Neuronal stem cell (in vitro differentiated cells): Measurements from ENCODE around the gene ACTL6B.
"Not testable (repeated sequence)": the region's sequence is repeated elsewhere in the genome, so short reads cannot be mapped to it uniquely, and the experiment has no call there.

Experiments used
- DNase-seq: peaks from one replicate; pipeline ENCODE4 v3.0.0-alpha.2; 2013; ENCODE audit warnings: low spot score
- H2AFZ ChIP-seq: one replicate; pipeline ENCODE4 v1.6.1; 2013; ENCODE audit warnings: mild to moderate bottlenecking, low read length, inconsistent platforms
- H2AK5ac ChIP-seq: 2 replicates; pipeline ENCODE4 v1.6.1; 2013; ENCODE audit warnings: low read depth, mild to moderate bottlenecking, inconsistent platforms, low read length, moderate library complexity, mixed read lengths
- H2BK120ac ChIP-seq: 2 replicates; pipeline ENCODE4 v1.6.1; 2013; ENCODE audit warnings: low read depth, mild to moderate bottlenecking, inconsistent platforms, low read length, moderate library complexity, mixed read lengths
- H2BK12ac ChIP-seq: one replicate; pipeline ENCODE4 v1.6.1; 2013; ENCODE audit warnings: low read length, inconsistent platforms
- H2BK15ac ChIP-seq: 2 replicates; pipeline ENCODE4 v1.6.1; 2013; ENCODE audit warnings: mild to moderate bottlenecking, low read length, inconsistent platforms, mixed read lengths
- H2BK5ac ChIP-seq: one replicate; pipeline ENCODE4 v1.6.1; 2013; ENCODE audit warnings: inconsistent platforms, mild to moderate bottlenecking, low read length, moderate library complexity
- H3K14ac ChIP-seq: one replicate; pipeline ENCODE4 v1.6.1; 2013; ENCODE audit warnings: low read length, inconsistent platforms
- H3K18ac ChIP-seq: 2 replicates; pipeline ENCODE4 v1.6.1; 2013; ENCODE audit warnings: low read length, inconsistent platforms
- H3K23ac ChIP-seq: 2 replicates; pipeline ENCODE4 v1.6.1; 2013; ENCODE audit warnings: low read depth, mild to moderate bottlenecking, mixed read lengths, low read length, inconsistent platforms; ENCODE audit not compliant: poor library complexity
- H3K27ac ChIP-seq: replicated peaks from 3 replicates; pipeline ENCODE4 v1.5.1; 2013; ENCODE audit warnings: low read length, inconsistent platforms
- H3K27me3 ChIP-seq, 3 experiments: 2 replicates each; pipeline ENCODE4 v1.6.1; 2013; ENCODE audit warnings: low read length in 3 of 3, mild to moderate bottlenecking in 2 of 3, inconsistent platforms in 1 of 3, low read depth in 1 of 3, mixed read lengths in 1 of 3, moderate library complexity in 1 of 3; ENCODE audit not compliant: control insufficient read depth in 3 of 3, insufficient read depth in 3 of 3
- H3K36me3 ChIP-seq, 2 donors: replicated peaks in 1 of 2; 2 replicates each; pipeline ENCODE4 v1.6.1; 2013; ENCODE audit warnings: low read length in 2 of 2; ENCODE audit not compliant: control insufficient read depth in 2 of 2, insufficient read depth in 2 of 2
- H3K4ac ChIP-seq: 2 replicates; pipeline ENCODE4 v1.6.1; 2013; ENCODE audit warnings: inconsistent platforms, mild to moderate bottlenecking, low read length, moderate library complexity
- H3K4me1 ChIP-seq, 2 donors: 1 replicate in 1 of 2; 2 replicates in 1 of 2; pipeline ENCODE4 v1.6.1; 2013; ENCODE audit warnings: low read length in 2 of 2, low read depth in 1 of 2; ENCODE audit not compliant: control insufficient read depth in 2 of 2, insufficient read depth in 1 of 2
- H3K4me2 ChIP-seq: one replicate; pipeline ENCODE4 v1.6.1; 2013; ENCODE audit warnings: mild to moderate bottlenecking, low read length, inconsistent platforms; ENCODE audit not compliant: insufficient read depth, poor library complexity, severe bottlenecking
- H3K4me3 ChIP-seq, 2 donors: 2 replicates each; pipeline ENCODE4 v1.5.1; 2013; ENCODE audit warnings: low read length in 2 of 2, mild to moderate bottlenecking in 2 of 2, inconsistent platforms in 1 of 2, moderate library complexity in 1 of 2
- H3K79me1 ChIP-seq: one replicate; pipeline ENCODE4 v1.6.1; 2013; ENCODE audit warnings: low read depth, mild to moderate bottlenecking, inconsistent platforms, low read length, moderate library complexity
- H3K9ac ChIP-seq: one replicate; pipeline ENCODE4 v1.6.1; 2013; ENCODE audit warnings: mild to moderate bottlenecking, low read depth, low read length, inconsistent platforms; ENCODE audit not compliant: poor library complexity
- H3K9me3 ChIP-seq, 2 donors: replicated peaks in 1 of 2; 2 replicates each; pipeline versions ENCODE3 to v1.6.1; 2013; ENCODE audit warnings: low read length in 2 of 2, mild to moderate bottlenecking in 2 of 2, inconsistent platforms in 1 of 2, low read depth in 1 of 2, mixed read lengths in 1 of 2, moderate library complexity in 1 of 2; ENCODE audit not compliant: control insufficient read depth in 2 of 2, insufficient read depth in 1 of 2
- H4K8ac ChIP-seq: one replicate; pipeline ENCODE4 v1.6.1; 2013; ENCODE audit warnings: low read depth, mild to moderate bottlenecking, inconsistent platforms, low read length, moderate library complexity
- H4K91ac ChIP-seq: one replicate; pipeline ENCODE4 v1.6.1; 2013; ENCODE audit warnings: low read length, low read depth, mild to moderate bottlenecking, inconsistent platforms; ENCODE audit not compliant: poor library complexity
- WGBS, 2 donors: extraction: QIAGEN DNeasy Blood & Tissue Kit; methylation state at CpG; one replicate each; pipeline ENCODE4 v1.1.7; 2013; ENCODE audit warnings: missing lambda C conversion rate in 2 of 2, mixed read lengths in 1 of 2; ENCODE audit not compliant: insufficient read length in 2 of 2, insufficient replicate concordance in 1 of 2; ENCODE audit errors: extremely low coverage in 2 of 2; 5-methylcytosine and 5-hydroxymethylcytosine counted together

Gene ACTL6B

GRCh38 chr7:100673302-100673941 lies 17.2 kb upstream of the ACTL6B start, which contains the start of gene GNB2:
Gene GNB2, plus strand, starts transcription at chr7:100673740. Its CDS starts 2,526 bp downstream, at chr7:100676266.
- peaks cover 19 to 21% of the 10 kb centered on the region in 2 donors for H3K36me3 ChIP-seq
- no peak within 1 kb of the TSS for H2BK120ac ChIP-seq
- peak within 1 kb of the TSS; percentile 71 for H3K14ac ChIP-seq
- peak within 1 kb of the TSS; percentile 99 for H3K27ac ChIP-seq
- H2BK5ac ChIP-seq: peak within 1 kb of the TSS; percentile 78
- no peak within 1 kb of the TSS for H2BK12ac ChIP-seq
- no peak within 1 kb of the TSS for H4K91ac ChIP-seq
- H4K8ac ChIP-seq: peak within 1 kb of the TSS; percentile 86
- H3K9me3 ChIP-seq: no peaks in the 10 kb centered on the region
- no peaks in the 10 kb centered on the region for H3K27me3 ChIP-seq
- H3K9ac ChIP-seq: peak within 1 kb of the TSS; percentile 97
- H3K79me1 ChIP-seq: peaks cover 20% of the 10 kb centered on the region
- peak within 1 kb of the TSS; percentile 90 to 97 for H3K4me3 ChIP-seq
- H3K23ac ChIP-seq: peak within 1 kb of the TSS; percentile 91
- peak within 1 kb of the TSS; percentile 97 for H2AK5ac ChIP-seq
- WGBS, 2 donors: no CpG with 5 or more reads among the region's 65 CpGs
- DNase-seq: peak; percentile 99
- H3K4ac ChIP-seq: no peak within 1 kb of the TSS
- peak within 1 kb of the TSS; percentile 78 for H2BK15ac ChIP-seq
- H3K18ac ChIP-seq: peak within 1 kb of the TSS; percentile 99
- peak within 1 kb of the TSS; percentile 99 for H2AFZ ChIP-seq
- H3K4me2 ChIP-seq: peak within 1 kb of the TSS; percentile 93
- peaks cover 2 to 3% of the 10 kb centered on the region in 2 donors for H3K4me1 ChIP-seq

GRCh38 chr7:100671353-100672327 lies 15.4 kb upstream of the ACTL6B start:
- Histone ChIP-seq H3K14ac (no peak overlapping the region), H3K23ac (no peak overlapping the region), H3K27ac (no peak overlapping the region), H3K4ac (no peak overlapping the region), H4K8ac (no peak overlapping the region), H2BK12ac (no peak overlapping the region), H3K79me1 (peaks cover 9% of the 10 kb centered on the region), H3K4me3 (peak overlapping the region in 1 of 2 donors; percentile 42), H3K9me3 (no peaks in the 10 kb centered on the region), H2AFZ (no peak overlapping the region), H2BK5ac (no peak overlapping the region), H2BK15ac (no peak overlapping the region), H3K4me2 (no peak overlapping the region), H2AK5ac (no peak overlapping the region), H3K27me3 (peaks cover 0 to 2% (median 0%) of the 10 kb centered on the region in 3 experiments), H3K18ac (no peak overlapping the region), H2BK120ac (no peak overlapping the region), H3K36me3 (peaks cover 1 to 4% of the 10 kb centered on the region in 2 donors), H3K4me1 (peaks cover 2 to 3% of the 10 kb centered on the region in 2 donors), H3K9ac (no peak overlapping the region), H4K91ac (no peak overlapping the region)
- WGBS, 2 donors: no CpG with 5 or more reads among the region's 18 CpGs
- DNase-seq: no peak

GRCh38 chr7:100670074-100670473 lies 13.8 kb upstream of the ACTL6B start:
- Histone ChIP-seq H3K4ac (no peak overlapping the region), H3K79me1 (peaks cover 3% of the 10 kb centered on the region), H3K9ac (no peak overlapping the region), H3K4me1 (no peaks in the 10 kb centered on the region), H3K27me3 (peaks cover 0 to 2% (median 0%) of the 10 kb centered on the region in 3 experiments), H2BK12ac (no peak overlapping the region), H3K14ac (no peak overlapping the region), H3K18ac (no peak overlapping the region), H2BK5ac (no peak overlapping the region), H3K36me3 (no peaks in the 10 kb centered on the region), H3K27ac (no peak overlapping the region), H3K9me3 (no peaks in the 10 kb centered on the region), H2AFZ (no peak overlapping the region), H2BK15ac (no peak overlapping the region), H4K8ac (no peak overlapping the region), H3K4me3 (no peak overlapping the region), H2BK120ac (no peak overlapping the region), H2AK5ac (no peak overlapping the region), H4K91ac (no peak overlapping the region), H3K4me2 (no peak overlapping the region), H3K23ac (no peak overlapping the region)
- DNase-seq: no peak
- WGBS, 2 donors: no CpG with 5 or more reads among the region's 8 CpGs

GRCh38 chr7:100669106-100669505 lies 12.9 kb upstream of the ACTL6B start:
- H3K9ac ChIP-seq, H3K27me3 ChIP-seq, H3K36me3 ChIP-seq, H4K8ac ChIP-seq, H3K4me3 ChIP-seq, H3K18ac ChIP-seq, H3K14ac ChIP-seq, H2AK5ac ChIP-seq, H3K4me1 ChIP-seq, H2AFZ ChIP-seq, H3K79me1 ChIP-seq, H3K9me3 ChIP-seq, H2BK15ac ChIP-seq, H3K4me2 ChIP-seq, DNase-seq, H3K23ac ChIP-seq, H2BK12ac ChIP-seq, H2BK120ac ChIP-seq, H3K4ac ChIP-seq, H4K91ac ChIP-seq, H3K27ac ChIP-seq, H2BK5ac ChIP-seq: not testable (repeated sequence)
- no CpG with 5 or more reads among the region's 12 CpGs for WGBS, 2 donors
